Progenitor cell of endocrine pancreas (in vitro differentiated cells): ENCODE results near the gene PLEKHO2. TPM values are rescaled to one million over a fixed set of nuclear protein-coding genes. Genes with fewer than 3 reads are reported as not detected.

Source experiments
- DNase-seq: peaks from one replicate; pipeline ENCODE4 v3.0.0; 2021; ENCODE audit warnings: low spot score; ENCODE audit not compliant: unreplicated experiment
- H3K27ac Mint-ChIP-seq: 2 replicates; pipeline ENCODE4 v1.8.0; 2021; ENCODE audit warnings: mild to moderate bottlenecking, moderate library complexity, mixed read lengths
- H3K27me3 Mint-ChIP-seq: 2 replicates; pipeline ENCODE4 v1.8.0; 2021; ENCODE audit warnings: mixed read lengths
- H3K36me3 Mint-ChIP-seq: 2 replicates; pipeline ENCODE4 v1.8.0; 2022; ENCODE audit warnings: mixed read lengths; ENCODE audit not compliant: insufficient read depth
- H3K4me1 Mint-ChIP-seq: 2 replicates; pipeline ENCODE4 v1.8.0; 2021; ENCODE audit warnings: low read depth, mixed read lengths
- H3K4me3 Mint-ChIP-seq: 2 replicates; pipeline ENCODE4 v1.8.0; 2021; ENCODE audit warnings: low read depth, mild to moderate bottlenecking, moderate library complexity, mixed read lengths
- H3K9me3 Mint-ChIP-seq: 2 replicates; pipeline ENCODE4 v1.8.0; 2021; ENCODE audit warnings: low read depth, mixed read lengths
- CTCF ChIP-seq: fragments of 200-600 bp; sonication (generic); IDR thresholded peaks from one replicate; pipeline ENCODE4 v1.5.0; 2021; ENCODE audit warnings: antibody characterized with exemption, mild to moderate bottlenecking; ENCODE audit not compliant: unreplicated experiment
- total RNA-seq: library from RNA; stranded (reverse); gene quantifications from 2 replicates; pipeline ENCODE4 v1.2.1, GENCODE V29; 2021

PLEKHO2 gene
- total RNA-seq, 1 donor from 2014 or later = 9.6 TPM

DNA sequence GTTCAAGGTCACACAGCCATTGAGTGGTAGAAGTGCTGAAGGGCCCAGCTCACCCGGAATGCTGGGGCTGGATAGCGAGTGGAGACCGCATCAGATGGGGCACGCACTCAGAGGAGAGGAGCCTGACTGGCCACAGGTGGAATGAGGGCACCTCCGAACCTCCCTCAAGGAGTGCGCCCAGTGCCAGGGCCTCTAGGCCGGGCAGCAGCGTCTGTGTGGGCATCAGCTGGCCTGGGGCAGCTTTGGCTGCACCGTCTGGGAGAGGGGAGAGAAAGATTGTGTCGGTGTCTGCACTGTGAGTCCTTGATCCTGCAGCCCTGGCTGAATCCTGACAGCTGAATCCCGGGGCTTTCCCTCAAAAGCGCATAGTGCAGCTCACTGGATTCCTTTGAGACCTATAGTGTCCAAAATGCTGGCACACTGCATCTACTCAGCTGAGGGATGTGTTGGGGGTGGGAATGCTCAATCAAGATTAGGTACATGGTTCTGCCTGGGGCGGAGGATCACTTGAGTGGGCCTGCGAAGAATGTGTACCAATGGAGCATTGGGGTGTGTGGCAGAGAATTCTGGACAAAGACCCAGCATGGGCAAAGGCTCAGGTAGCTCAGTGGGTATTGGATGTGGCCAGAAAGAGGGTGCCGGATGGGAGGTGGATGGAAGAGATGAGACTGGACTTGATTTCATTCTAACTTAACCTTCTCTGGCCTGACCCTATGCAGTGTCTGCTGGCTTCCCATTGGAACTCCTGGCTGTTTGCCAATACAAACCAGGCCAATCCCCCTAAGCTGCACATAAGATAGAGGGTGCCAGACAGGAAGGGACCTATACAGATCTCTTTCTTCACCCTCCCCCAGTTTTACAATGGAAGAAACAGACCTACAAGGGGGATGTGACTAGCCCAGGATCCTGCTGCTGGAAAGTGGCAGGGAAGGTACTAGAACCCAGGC, 70.9 kb downstream of the PLEKHO2 start:
- DNase-seq = no peak
- no peak for TF ChIP-seq CTCF
- H3K36me3 Mint-ChIP-seq = no peaks in the 10 kb centered on the region
- H3K4me3 Mint-ChIP-seq = peak overlapping the region; percentile 67
- H3K27me3 Mint-ChIP-seq = peaks cover 59% of the 10 kb centered on the region
- no peaks in the 10 kb centered on the region for H3K9me3 Mint-ChIP-seq
- H3K27ac Mint-ChIP-seq = no peak overlapping the region
- peaks cover 7% of the 10 kb centered on the region for H3K4me1 Mint-ChIP-seq

DNA sequence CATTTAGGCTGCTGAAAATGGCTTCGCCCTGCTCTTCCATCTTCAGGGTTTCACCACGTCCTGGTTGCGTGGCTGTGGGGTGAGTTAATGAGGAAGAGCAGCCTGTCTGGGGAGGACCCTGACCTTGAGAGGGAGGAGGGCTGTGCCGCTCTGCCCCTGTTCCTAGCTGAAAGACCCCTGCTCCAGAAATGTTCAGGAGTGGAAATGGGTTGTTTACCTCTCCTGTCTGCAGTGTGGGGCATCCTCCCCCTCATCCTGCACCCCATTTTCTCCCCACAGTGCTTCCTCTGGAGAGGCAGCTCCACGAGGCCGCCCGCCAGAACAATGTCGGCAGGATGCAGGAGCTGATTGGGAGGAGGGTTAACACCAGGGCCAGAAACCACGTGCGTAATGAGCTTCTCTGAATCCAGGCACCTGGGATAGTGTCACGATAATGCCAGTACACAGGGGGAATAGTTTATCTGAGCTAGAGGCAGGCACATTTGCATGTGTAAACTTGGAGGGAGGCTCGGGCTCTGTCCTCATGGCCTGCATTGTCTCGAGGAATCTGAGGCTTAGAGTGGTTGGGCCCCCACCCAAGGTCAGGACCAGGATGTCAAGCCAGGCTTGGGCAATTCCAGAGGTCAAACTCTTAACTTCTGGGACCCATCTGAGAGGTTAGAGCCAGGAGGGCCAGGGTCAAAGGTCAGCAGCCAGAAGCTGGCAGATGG, 74.0 kb downstream of the PLEKHO2 start:
- Mint-ChIP-seq H3K4me3 (no peak overlapping the region), H3K9me3 (no peaks in the 10 kb centered on the region), H3K27me3 (peaks cover 46% of the 10 kb centered on the region), H3K4me1 (peaks cover 7% of the 10 kb centered on the region), H3K27ac (no peak overlapping the region), H3K36me3 (no peaks in the 10 kb centered on the region)
- DNase-seq = no peak
- no peak for TF ChIP-seq CTCF

DNA sequence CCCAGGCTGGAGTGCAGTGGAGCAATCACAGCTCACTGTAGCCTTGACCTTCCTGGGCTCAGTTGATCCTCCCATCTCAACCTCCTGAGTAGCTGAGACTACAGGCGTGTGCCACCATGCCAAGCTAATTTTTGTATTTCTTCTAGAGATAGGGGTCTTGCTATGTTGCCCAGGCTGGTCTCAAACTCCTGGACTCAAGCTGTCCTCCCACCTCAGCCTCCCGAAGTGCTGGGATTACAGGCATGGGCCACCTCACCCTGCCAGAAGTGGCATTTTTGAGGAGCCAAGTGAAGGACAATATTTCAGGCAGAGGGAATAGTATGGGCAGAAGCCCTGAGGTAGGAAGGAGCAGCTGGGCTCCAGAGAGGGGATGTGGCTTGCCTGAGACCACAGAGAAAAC, 74.7 kb downstream of the PLEKHO2 start:
- H3K27me3 Mint-ChIP-seq = peaks cover 39% of the 10 kb centered on the region
- H3K36me3 Mint-ChIP-seq = no peaks in the 10 kb centered on the region
- no peak for TF ChIP-seq CTCF
- H3K4me3 Mint-ChIP-seq = no peak overlapping the region
- no peak overlapping the region for H3K27ac Mint-ChIP-seq
- no peak for DNase-seq
- H3K9me3 Mint-ChIP-seq = no peaks in the 10 kb centered on the region
- H3K4me1 Mint-ChIP-seq = peaks cover 5% of the 10 kb centered on the region

GRCh38 chr15:64917211-64917610, 75.5 kb downstream of the PLEKHO2 start:
- H3K36me3 Mint-ChIP-seq = no peaks in the 10 kb centered on the region
- no peaks in the 10 kb centered on the region for H3K9me3 Mint-ChIP-seq
- H3K27me3 Mint-ChIP-seq = peaks cover 35% of the 10 kb centered on the region
- DNase-seq = no peak
- H3K4me1 Mint-ChIP-seq = peaks cover 5% of the 10 kb centered on the region
- no peak for TF ChIP-seq CTCF
- H3K27ac Mint-ChIP-seq = no peak overlapping the region
- H3K4me3 Mint-ChIP-seq = no peak overlapping the region

Other genes starting within 250 kb of the PLEKHO2 start
- gene RBPMS2, start 66.3 kb upstream of the PLEKHO2 start, total RNA-seq = 37.5 and 39.8 TPM in 2 replicates
- 18.9 and 19.6 TPM in 2 replicates for gene PIF1, start 16.3 kb upstream of the PLEKHO2 start, total RNA-seq
- 1.4 and 2.0 TPM in 2 replicates for gene ANKDD1A, start 70.0 kb downstream of the PLEKHO2 start, total RNA-seq
- gene SPG21, start 148.0 kb downstream of the PLEKHO2 start, total RNA-seq = 101 and 103 TPM in 2 replicates
- gene MTFMT, start 187.7 kb downstream of the PLEKHO2 start, total RNA-seq = 14.0 and 19.4 TPM in 2 replicates
- gene SLC51B, start 203.5 kb downstream of the PLEKHO2 start, total RNA-seq = not detected in 2 replicates
- gene RASL12, start 226.1 kb downstream of the PLEKHO2 start, total RNA-seq = 0.38 and 0.40 TPM in 2 replicates
- gene KBTBD13, start 234.8 kb downstream of the PLEKHO2 start, total RNA-seq = not detected in 2 replicates